Right lobe of liver (tissue), 6 donors: ENCODE measurements around the gene CABP2. TPM values are rescaled to one million over a fixed set of nuclear protein-coding genes. Genes with fewer than 3 reads are reported as not detected.

ENCODE experiments used
- ATAC-seq, 4 donors: fragments of 200-7000 bp; cut with Tn5 transposase; one replicate each; pipeline ENCODE4 v1.9.1; 2020; ENCODE audit warnings: mild to moderate bottlenecking in 4 of 4, moderate library complexity in 4 of 4
- DNase-seq, 3 donors: peaks; one replicate each; pipeline ENCODE4 v3.0.0-alpha.2; 2020
- H3K27ac ChIP-seq, 3 donors: fragments of 200-600 bp; one replicate each; pipeline ENCODE4 v1.8.0; 2022
- H3K27me3 ChIP-seq, 2 donors: fragments of 200-600 bp; one replicate each; pipeline ENCODE4 v1.8.0; 2022
- H3K36me3 ChIP-seq, 4 donors: fragments of 200-600 bp; sonication (generic) in 1 of 4; one replicate each; pipeline versions ENCODE4 v1.5.1 to v1.8.0; 2017 to 2022; ENCODE audit warnings: control low read depth in 1 of 4
- H3K4me1 ChIP-seq, 4 donors: fragments of 200-600 bp; sonication (generic) in 1 of 4; one replicate each; pipeline versions ENCODE4 v1.5.1 to v1.8.0; 2017 to 2022; ENCODE audit warnings: control low read depth in 1 of 4
- H3K4me3 ChIP-seq, 3 donors: fragments of 200-600 bp; one replicate each; pipeline ENCODE4 v1.8.0; 2022
- H3K9me3 ChIP-seq, 4 donors: fragments of 200-600 bp; sonication (generic) in 1 of 4; one replicate each; pipeline versions ENCODE4 v1.5.1 to v1.8.0; 2017 to 2022; ENCODE audit warnings: control low read depth in 1 of 4
- POLR2A ChIP-seq: fragments of 450-650 bp; IDR thresholded peaks from one replicate; pipeline ENCODE4 v1.6.1; 2017; ENCODE audit warnings: antibody characterized with exemption, mild to moderate bottlenecking
- WGBS: methylation state at CpG from one replicate; pipeline ENCODE4 v1.1.6; 2018; ENCODE audit warnings: low coverage, low lambda C conversion rate; ENCODE audit not compliant: insufficient coverage; ENCODE audit errors: missing lambda C conversion rate; 5-methylcytosine and 5-hydroxymethylcytosine counted together
- intact Hi-C, 2 donors: fragments of 100-400 bp; cut with DNase I; formaldehyde crosslinking; loops; one replicate each; pipeline versions ENCODE4 v1.11.2 to v1.14.1; 2022
- microRNA-seq, 2 donors: library from miRNA; unstranded; fragments of <30 nt; microRNA quantifications; one replicate each; pipeline ENCODE4, GENCODE V29; 2019 to 2020
- small RNA-seq, 2 experiments: library from RNA; depleted of rRNA; stranded (forward); fragments of <200 nt; gene quantifications; one replicate each; pipeline ENCODE3, GENCODE V24; 2016
- total RNA-seq, 6 experiments: library from RNA; depleted of rRNA in 2 of 6; stranded (reverse); fragments of >200 nt in 2 of 6; fragmentation: NEBNext Ultra II Directional in 3 of 6; extraction: Animal tissue kit (Norgen Biotek cat#: 25700) in 3 of 6; gene quantifications; one replicate each; pipeline versions ENCODE4 v1.1.0 to v1.2.4, GENCODE V29; 2016 to 2023
- TF ChIP-seq, protein P1 (sequence below), 4 donors: fragments of 200-600 bp in 3 of 4; fragments of 450-650 bp in 1 of 4; IDR thresholded peaks; one replicate each; pipeline versions ENCODE4 v1.5.1 to v1.8.0; 2016 to 2022; ENCODE audit warnings: antibody characterized with exemption in 4 of 4, mild to moderate bottlenecking in 2 of 4
- donor health status: DM: no; HTN: yes; CAD: no.
- donor health status: DM: no; HTN: no; CAD: no.
- donor health status: DM: no; HTN: no; CAD: no.
- donor health status: DM: no; HTN: yes; CAD: no.
- donor health status: DM: no; HTN: yes; CAD: no.

CABP2 gene
- total RNA-seq, 6 experiments from 2014 or later = not detected

GRCh38 chr11:67472882-67473281 lies 50.4 kb downstream of the CABP2 start:
- ATAC-seq (no peak), DNase-seq (peak in 1 of 3 donors; percentile 21)
- TF ChIP-seq, protein P1, sequence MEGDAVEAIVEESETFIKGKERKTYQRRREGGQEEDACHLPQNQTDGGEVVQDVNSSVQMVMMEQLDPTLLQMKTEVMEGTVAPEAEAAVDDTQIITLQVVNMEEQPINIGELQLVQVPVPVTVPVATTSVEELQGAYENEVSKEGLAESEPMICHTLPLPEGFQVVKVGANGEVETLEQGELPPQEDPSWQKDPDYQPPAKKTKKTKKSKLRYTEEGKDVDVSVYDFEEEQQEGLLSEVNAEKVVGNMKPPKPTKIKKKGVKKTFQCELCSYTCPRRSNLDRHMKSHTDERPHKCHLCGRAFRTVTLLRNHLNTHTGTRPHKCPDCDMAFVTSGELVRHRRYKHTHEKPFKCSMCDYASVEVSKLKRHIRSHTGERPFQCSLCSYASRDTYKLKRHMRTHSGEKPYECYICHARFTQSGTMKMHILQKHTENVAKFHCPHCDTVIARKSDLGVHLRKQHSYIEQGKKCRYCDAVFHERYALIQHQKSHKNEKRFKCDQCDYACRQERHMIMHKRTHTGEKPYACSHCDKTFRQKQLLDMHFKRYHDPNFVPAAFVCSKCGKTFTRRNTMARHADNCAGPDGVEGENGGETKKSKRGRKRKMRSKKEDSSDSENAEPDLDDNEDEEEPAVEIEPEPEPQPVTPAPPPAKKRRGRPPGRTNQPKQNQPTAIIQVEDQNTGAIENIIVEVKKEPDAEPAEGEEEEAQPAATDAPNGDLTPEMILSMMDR (IDR thresholded peaks at IDR 0.05) = no peak
- Histone ChIP-seq H3K27ac (no peak overlapping the region), H3K27me3 (no peaks in the 10 kb centered on the region), H3K36me3 (no peaks in the 10 kb centered on the region), H3K9me3 (no peaks in the 10 kb centered on the region), H3K4me1 (peaks cover 0 to 24% (median under 1%) of the 10 kb centered on the region in 4 donors), H3K4me3 (no peak overlapping the region)
- intact Hi-C loops = no loop called here
- 29% methylated on average over 4 of the region's 7 CpGs for WGBS

DNA sequence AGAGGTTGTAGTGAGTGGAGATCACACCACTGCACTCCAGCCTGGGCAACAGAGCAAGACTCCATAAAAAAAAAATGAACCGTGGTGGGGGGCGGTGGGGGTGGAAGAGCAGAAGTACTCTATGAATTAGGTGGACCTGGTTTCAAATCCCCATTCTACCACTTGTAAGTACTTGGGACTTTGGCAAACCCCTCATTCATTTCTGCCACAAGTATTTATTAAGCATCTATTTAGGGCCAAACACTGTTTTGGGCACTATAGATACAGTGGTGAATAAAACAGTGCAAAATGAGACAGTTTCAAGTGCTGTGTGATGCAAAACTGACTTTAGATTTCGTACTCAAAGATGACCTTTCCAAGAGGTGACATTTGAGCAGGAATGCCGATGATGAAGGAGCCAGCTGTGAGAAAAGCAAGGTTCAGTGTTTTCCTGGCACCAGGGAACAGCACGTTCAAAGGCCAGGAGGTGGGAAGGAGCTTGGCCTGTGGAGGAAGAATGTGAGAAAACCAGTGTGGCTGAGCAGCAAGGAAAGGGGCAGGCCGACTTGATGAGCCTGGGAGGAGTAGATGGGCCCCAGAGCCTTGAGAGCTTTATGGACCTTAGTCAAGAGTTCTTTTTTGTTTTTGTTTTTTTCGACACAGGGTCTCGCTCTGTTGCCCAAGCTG lies 52.8 kb downstream of the CABP2 start:
- H3K36me3 ChIP-seq = no peaks in the 10 kb centered on the region
- H3K9me3 ChIP-seq = no peaks in the 10 kb centered on the region
- H3K4me1 ChIP-seq = peaks cover 0 to 43% (median 12%) of the 10 kb centered on the region in 4 donors
- no peaks in the 10 kb centered on the region for H3K27me3 ChIP-seq
- ATAC-seq = no peak
- TF ChIP-seq POLR2A = no peak
- TF ChIP-seq, protein P1 (IDR thresholded peaks at IDR 0.05) = no peak
- H3K27ac ChIP-seq = no peak overlapping the region
- no peak for DNase-seq
- no peak overlapping the region for H3K4me3 ChIP-seq
- intact Hi-C loops = no loop called here
- 66% methylated on average over 8 of the region's 8 CpGs for WGBS

DNA sequence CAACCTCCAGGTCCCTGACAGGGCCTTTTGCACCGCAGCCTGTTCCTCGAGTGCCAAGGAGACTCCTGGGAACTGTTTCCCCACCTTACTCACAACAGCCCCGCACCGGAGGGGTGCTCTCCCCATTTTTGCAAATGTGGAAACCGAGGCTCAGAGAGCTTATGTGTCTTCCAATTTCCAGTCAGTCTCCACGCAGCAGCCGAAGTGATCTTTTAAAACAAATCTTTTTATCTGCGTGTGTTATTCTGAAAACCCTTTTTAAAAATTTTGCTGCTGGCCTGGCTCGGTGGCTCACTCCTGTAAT lies 53.8 kb downstream of the CABP2 start:
- intact Hi-C loops = loop anchor here in 1 of 2 donors (5.0 kb wide), 1 partner anchor 38 kb away; the partner anchor contains the start of genes CDK2AP2 and PITPNM1
- no peak for DNase-seq

More for the DNA sequence above, 53.8 kb downstream of the CABP2 start:
- H3K9me3 ChIP-seq = no peaks in the 10 kb centered on the region
- H3K36me3 ChIP-seq = no peaks in the 10 kb centered on the region
- TF ChIP-seq POLR2A = no peak
- 24% methylated on average over 7 of the region's 9 CpGs for WGBS
- H3K4me1 ChIP-seq = peaks cover 0 to 39% (median 13%) of the 10 kb centered on the region in 4 donors
- H3K27me3 ChIP-seq = no peaks in the 10 kb centered on the region
- H3K4me3 ChIP-seq = peak overlapping the region; percentile 90 to 96 (median 95)
- peak overlapping the region; percentile 62 to 87 (median 85) for H3K27ac ChIP-seq
- no peak for ATAC-seq

Small RNA genes within 50 kb of the gene (microRNA-seq; reads per million reads assigned to microRNA genes)
- 0 to 0.87 reads per million in 2 donors for gene MIR6752

Small RNA genes within 50 kb of the gene (small RNA-seq; reads per million reads assigned to genes)
- gene MIR6752 = 0 reads per million in 2 experiments

Other genes with a start within 250 kb of the CABP2 start
- 10 to 100 TPM in 4 of 6 experiments, 1 to 10 TPM in 2; 7.7 to 14.1 (median 10.4) TPM for gene ANKRD13D, start 234.1 kb downstream of the CABP2 start, total RNA-seq
- 10 to 100 TPM; 10.9 to 17.9 (median 14.5) TPM for gene SSH3, start 219.9 kb downstream of the CABP2 start, total RNA-seq
- gene POLD4, start 169.9 kb downstream of the CABP2 start, total RNA-seq = 100 to 1,000 TPM in 2 of 6 experiments, 10 to 100 TPM in 4; 70.5 to 216 (median 97.9) TPM
- 1 to 10 TPM in 3 of 6 experiments, under 1 TPM in 3; 0.44 to 3.8 (median 1.3) TPM for gene CLCF1, start 149.8 kb downstream of the CABP2 start, total RNA-seq
- 10 to 100 TPM in 2 of 6 experiments, 1 to 10 TPM in 4; 5.3 to 13.2 (median 6.2) TPM for gene RAD9A, start 131.5 kb downstream of the CABP2 start, total RNA-seq
- 100 to 1,000 TPM in 2 of 6 experiments, 10 to 100 TPM in 4; 64.2 to 102 (median 71.1) TPM for gene PPP1CA, start 121.6 kb downstream of the CABP2 start, total RNA-seq
- gene TBC1D10C, start 119.4 kb downstream of the CABP2 start, total RNA-seq = 1 to 10 TPM in 5 of 6 experiments, under 1 TPM in 1; 0.73 to 2.7 (median 1.9) TPM
- gene CARNS1, start 107.8 kb downstream of the CABP2 start, total RNA-seq = under 1 TPM in 5 of 6 experiments, not detected in 1; 0.12 to 0.31 (median 0.22) TPM
- gene RPS6KB2, start 95.0 kb downstream of the CABP2 start, total RNA-seq = 10 to 100 TPM; 18.8 to 37.1 (median 27.1) TPM
- gene PTPRCAP, start 85.8 kb downstream of the CABP2 start, total RNA-seq = 1 to 10 TPM in 4 of 6 experiments, under 1 TPM in 2; 0.72 to 2.8 (median 2.1) TPM
- 10 to 100 TPM; 28.5 to 58.6 (median 40.4) TPM for gene CORO1B, start 80.0 kb downstream of the CABP2 start, total RNA-seq
- gene GPR152, start 70.7 kb downstream of the CABP2 start, total RNA-seq = not detected
- gene CABP4, start 68.1 kb downstream of the CABP2 start, total RNA-seq = 1 to 10 TPM in 4 of 6 experiments, under 1 TPM in 2; 0.55 to 1.7 (median 1.2) TPM
- gene TMEM134, start 54.2 kb downstream of the CABP2 start, total RNA-seq = 100 to 1,000 TPM in 2 of 6 experiments, 10 to 100 TPM in 4; 29.1 to 133 (median 40.9) TPM
- 10 to 100 TPM; 20.8 to 33.9 (median 25.7) TPM for gene AIP, start 40.4 kb downstream of the CABP2 start, total RNA-seq
- 10 to 100 TPM in 4 of 6 experiments, 1 to 10 TPM in 2; 8.6 to 21.3 (median 15.0) TPM for gene PITPNM1, start 18.1 kb downstream of the CABP2 start, total RNA-seq
- gene CDK2AP2, start 15.3 kb downstream of the CABP2 start, total RNA-seq = 10 to 100 TPM; 45.2 to 74.9 (median 55.7) TPM
- 10 to 100 TPM; 16.6 to 51.4 (median 32.3) TPM for gene GSTP1, start 60.4 kb upstream of the CABP2 start, total RNA-seq
- 100 to 1,000 TPM; 151 to 214 (median 163) TPM for gene NDUFV1, start 83.5 kb upstream of the CABP2 start, total RNA-seq
- gene NUDT8, start 106.5 kb upstream of the CABP2 start, total RNA-seq = 10 to 100 TPM; 12.7 to 31.4 (median 18.3) TPM
- under 1 TPM in 5 of 6 experiments, not detected in 1; 0.24 to 0.49 (median 0.34) TPM for gene TBX10, start 116.3 kb upstream of the CABP2 start, total RNA-seq
- 10 to 100 TPM in 4 of 6 experiments, 1 to 10 TPM in 2; 6.8 to 17.9 (median 12.4) TPM for gene ACY3, start 127.3 kb upstream of the CABP2 start, total RNA-seq
- gene ALDH3B2, start 151.2 kb upstream of the CABP2 start, total RNA-seq = not detected